HG02970 (cell line): ENCODE results near the gene CISTR.
"Not testable (repeated sequence)": the region's sequence is repeated elsewhere in the genome, so short reads cannot be mapped to it uniquely, and the experiment has no call there.

Experiments
- ATAC-seq: cut with Tn5 transposase; IDR thresholded peaks from one replicate; pipeline ENCODE4 v1.9.1; 2021; ENCODE audit warnings: mild to moderate bottlenecking, moderate library complexity, moderate number of reproducible peaks; ENCODE audit not compliant: unreplicated experiment, low FRiP score

Gene CISTR

GRCh38 chr12:53751336-53752191 is at the start of gene CISTR:
Gene CISTR (minus strand): TSS chr12:53751979.
- ATAC-seq: no peak

GRCh38 chr12:53798575-53798974 is 46.8 kb upstream of the CISTR start:
- ATAC-seq: no peak

- ATAC-seq: no peak
Observed at GRCh38 chr12:53795927-53796326, 44.1 kb upstream of the CISTR start.

- no peak for ATAC-seq
Observed at GRCh38 chr12:53793221-53793620, 41.4 kb upstream of the CISTR start.

- ATAC-seq: no peak
Observed at GRCh38 chr12:53791735-53792326, 40.1 kb upstream of the CISTR start.

- ATAC-seq: no peak
Observed at GRCh38 chr12:53789570-53789969, 37.8 kb upstream of the CISTR start.

- ATAC-seq: no peak
Observed at GRCh38 chr12:53788892-53789291, 37.1 kb upstream of the CISTR start.

- no peak for ATAC-seq
Observed at GRCh38 chr12:53786411-53786810, 34.6 kb upstream of the CISTR start.

- ATAC-seq: no peak
Observed at GRCh38 chr12:53785161-53785560, 33.4 kb upstream of the CISTR start.

GRCh38 chr12:53782093-53782703 is 30.4 kb upstream of the CISTR start:
- no peak for ATAC-seq

- ATAC-seq: no peak
Observed at GRCh38 chr12:53781228-53781801, 29.5 kb upstream of the CISTR start.

- no peak for ATAC-seq
Observed at GRCh38 chr12:53780323-53780722, 28.5 kb upstream of the CISTR start.

- ATAC-seq: not testable (repeated sequence)
Observed at GRCh38 chr12:53779679-53780078, 27.9 kb upstream of the CISTR start.

GRCh38 chr12:53777936-53778644 is 26.3 kb upstream of the CISTR start:
- no peak for ATAC-seq

- ATAC-seq: no peak
Observed at GRCh38 chr12:53777412-53777811, 25.6 kb upstream of the CISTR start.

- ATAC-seq: no peak
Observed at GRCh38 chr12:53776872-53777271, 25.1 kb upstream of the CISTR start.

GRCh38 chr12:53775478-53776145 is 23.8 kb upstream of the CISTR start:
- ATAC-seq: no peak

GRCh38 chr12:53770281-53770680 is 18.5 kb upstream of the CISTR start:
- ATAC-seq: no peak

GRCh38 chr12:53768976-53769375 is 17.2 kb upstream of the CISTR start:
- no peak for ATAC-seq

- ATAC-seq: no peak
Observed at GRCh38 chr12:53766881-53767280, 15.1 kb upstream of the CISTR start.
